Activated CD8-positive, alpha-beta memory T cell treated with anti-CD3 and anti-CD28 coated beads, Interleukin-2, amount 10 ng/mL, durations not matched to agents 7 days and 5 days (primary cell): Measurements from ENCODE around the gene FASTKD1. TPM values are rescaled to one million over a fixed set of nuclear protein-coding genes. Genes with fewer than 3 reads are reported as not detected.
"Not testable (repeated sequence)": the region's sequence is repeated elsewhere in the genome, so short reads cannot be mapped to it uniquely, and the experiment has no call there.

ENCODE experiments used
- ATAC-seq: fragments of 150-1000 bp; cut with Tn5 transposase; one replicate; pipeline ENCODE4 v1.10.0; 2021; ENCODE audit warnings: moderate library complexity
- CTCF ChIA-PET: fragments of 350-600 bp; sonication (Branson Sonifier 250); formaldehyde crosslinking; loops from one replicate; lab custom pipeline; 2021; ENCODE audit warnings: antibody characterized with exemption; lab: Charles Lee
- DNase-seq: peaks from one replicate; pipeline ENCODE4 v3.0.0-alpha.2; 2020
- H3K27ac Mint-ChIP-seq: one replicate; pipeline ENCODE4 v1.8.0; 2021; ENCODE audit warnings: mild to moderate bottlenecking, mixed read lengths
- H3K27me3 Mint-ChIP-seq: one replicate; pipeline ENCODE4 v1.8.0; 2021; ENCODE audit warnings: mixed read lengths
- H3K36me3 Mint-ChIP-seq: one replicate; pipeline ENCODE4 v1.8.0; 2021; ENCODE audit warnings: mild to moderate bottlenecking, mixed read lengths
- H3K4me1 Mint-ChIP-seq: one replicate; pipeline ENCODE4 v1.8.0; 2021; ENCODE audit warnings: mixed read lengths
- H3K4me3 Mint-ChIP-seq: one replicate; pipeline ENCODE4 v1.8.0; 2021; ENCODE audit warnings: mild to moderate bottlenecking, moderate library complexity, mixed read lengths
- H3K9me3 Mint-ChIP-seq: one replicate; pipeline ENCODE4 v1.8.0; 2022; ENCODE audit warnings: low read depth, mixed read lengths
- total RNA-seq, 2 experiments: library from RNA; stranded (reverse); gene quantifications; one replicate each; pipeline ENCODE4 v1.2.3, GENCODE V29; 2021

The FASTKD1 gene
- total RNA-seq, 2 experiments from 2014 or later = 45.2 to 48.9 TPM

DNA sequence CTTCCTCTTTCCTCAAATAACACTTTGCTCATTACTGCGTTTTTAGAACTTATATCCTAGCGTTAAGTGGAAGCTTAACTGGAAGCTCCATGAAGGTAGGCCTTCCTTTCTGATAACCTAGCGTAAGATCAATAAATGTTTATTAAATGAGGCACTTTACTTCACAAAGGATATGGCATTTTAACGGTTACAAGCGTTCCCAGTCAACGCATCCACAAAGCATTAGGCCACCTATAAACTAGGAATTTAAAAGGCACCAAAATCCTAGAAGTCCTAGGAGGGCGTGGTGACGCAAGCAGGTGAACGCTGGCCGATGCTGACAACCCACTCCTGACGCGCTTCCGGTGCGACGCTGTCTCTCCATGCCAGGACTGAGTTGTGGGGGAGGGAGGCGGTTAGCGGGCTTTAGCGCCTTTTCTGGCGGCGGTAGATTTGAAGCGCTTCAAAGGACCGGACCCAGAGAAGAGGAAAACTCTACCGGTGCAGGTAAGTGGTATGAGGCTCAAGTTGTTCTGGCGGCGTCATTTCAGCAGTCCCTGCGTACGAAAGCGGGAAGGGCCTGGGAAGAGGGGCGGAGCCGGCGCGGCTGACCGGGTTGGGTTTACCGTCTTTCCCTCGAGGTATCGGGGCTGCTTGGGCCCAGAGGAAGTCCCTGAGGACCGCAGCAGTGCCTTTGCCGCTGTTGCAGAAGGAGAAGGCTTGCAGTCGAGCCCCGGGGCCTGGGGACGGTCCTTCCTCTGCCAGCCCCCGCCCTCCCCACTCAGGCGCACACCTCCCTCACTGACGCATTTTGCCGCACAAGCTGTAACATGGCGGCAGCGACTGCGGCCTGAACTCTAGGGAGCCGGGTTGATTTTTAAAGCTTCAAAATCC is 10.6 kb upstream of the FASTKD1 start, which contains the start of gene PPIG:
Gene PPIG (plus strand): TSS at position 347 of the 873 bp plus-strand sequence. CDS start 19,691 bp downstream, outside the sequence.
- ATAC-seq (peak; percentile 94), DNase-seq (peak; percentile 93)
- no peaks in the 10 kb centered on the region for H3K27me3 Mint-ChIP-seq
- CTCF ChIA-PET = interaction anchor here (1.0 to 2.3 kb wide), 2 partner anchors 11 to 55 kb away, joined by 3 to 13 read pairs; partner anchors contain the start of gene FASTKD1
- peaks cover 32% of the 10 kb centered on the region for H3K4me1 Mint-ChIP-seq
- peak within 1 kb of the TSS; percentile 100 for H3K27ac Mint-ChIP-seq
- H3K9me3 Mint-ChIP-seq = peaks cover 8% of the 10 kb centered on the region
- H3K36me3 Mint-ChIP-seq = peaks cover 27% of the 10 kb centered on the region
- peak within 1 kb of the TSS; percentile 100 for H3K4me3 Mint-ChIP-seq

DNA sequence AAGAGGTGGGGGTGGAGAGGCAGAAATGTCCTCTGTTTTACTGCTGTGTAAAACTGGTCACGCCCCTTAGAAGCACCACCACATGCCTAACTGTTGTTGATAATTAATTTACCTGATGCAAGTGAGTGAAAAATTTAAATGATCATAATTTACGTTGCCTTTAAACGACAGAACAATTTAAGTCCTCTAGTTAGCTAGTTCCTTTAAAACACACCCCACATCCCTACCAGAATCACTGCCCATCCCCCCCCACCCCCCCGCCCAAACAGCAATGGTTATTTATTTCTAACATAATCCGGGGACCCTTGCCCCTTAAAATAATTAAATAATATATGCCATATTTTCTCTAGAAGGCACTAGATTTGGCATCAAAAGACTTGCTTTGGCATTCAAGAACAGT is 9.9 kb upstream of the FASTKD1 start:
- Mint-ChIP-seq H3K4me3 (no peak overlapping the region), H3K27me3 (no peaks in the 10 kb centered on the region), H3K27ac (peak overlapping the region; percentile 100), H3K36me3 (peaks cover 23% of the 10 kb centered on the region), H3K9me3 (peaks cover 8% of the 10 kb centered on the region), H3K4me1 (peaks cover 28% of the 10 kb centered on the region)
- DNase-seq = no peak
- ATAC-seq = no peak
- CTCF ChIA-PET = interaction anchor here (2.3 kb wide), 1 partner anchor 10 kb away, joined by 13 read pairs; the partner anchor contains the start of gene FASTKD1

DNA sequence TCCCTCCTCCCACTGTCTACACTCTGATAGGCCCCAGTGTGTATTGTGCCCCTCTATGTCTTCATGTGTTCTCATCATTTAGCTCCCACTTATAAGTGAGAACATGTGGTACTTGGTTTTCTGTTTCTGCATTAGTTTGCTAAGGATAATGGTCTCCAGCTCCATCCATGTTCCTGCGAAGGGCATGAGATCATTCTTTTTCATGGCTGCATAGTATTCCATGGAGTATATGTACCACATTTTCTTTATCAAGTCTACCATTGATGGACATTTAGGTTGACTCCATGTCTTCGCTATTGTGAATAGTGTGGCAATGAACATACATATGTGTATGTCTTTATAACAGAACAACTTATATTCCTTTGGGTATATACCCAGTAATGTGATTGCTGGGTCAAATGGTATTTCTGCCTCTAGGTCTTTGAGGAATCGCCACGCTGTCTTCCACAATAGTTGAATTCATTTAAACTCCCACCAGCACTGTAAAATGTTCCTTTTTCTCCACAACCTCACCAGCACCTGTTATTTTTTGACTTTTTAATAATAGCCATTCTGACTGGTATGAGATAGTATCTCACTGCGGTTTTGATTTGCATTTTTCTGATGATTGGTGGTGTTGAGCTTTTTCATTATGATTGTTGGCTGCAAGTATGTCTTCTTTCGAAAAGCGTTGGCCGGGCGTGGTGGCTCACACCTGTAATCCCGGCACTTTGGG is 9.0 kb upstream of the FASTKD1 start:
- CTCF ChIA-PET = interaction anchor here (0.8 kb wide), 1 partner anchor 9 kb away, joined by 3 read pairs; no protein-coding TSS in a partner anchor
- H3K4me3 Mint-ChIP-seq, H3K9me3 Mint-ChIP-seq, DNase-seq, ATAC-seq, H3K27me3 Mint-ChIP-seq: not testable (repeated sequence)
- Mint-ChIP-seq H3K27ac (peak overlapping the region; percentile 40), H3K36me3 (peaks cover 21% of the 10 kb centered on the region), H3K4me1 (peaks cover 26% of the 10 kb centered on the region)

DNA sequence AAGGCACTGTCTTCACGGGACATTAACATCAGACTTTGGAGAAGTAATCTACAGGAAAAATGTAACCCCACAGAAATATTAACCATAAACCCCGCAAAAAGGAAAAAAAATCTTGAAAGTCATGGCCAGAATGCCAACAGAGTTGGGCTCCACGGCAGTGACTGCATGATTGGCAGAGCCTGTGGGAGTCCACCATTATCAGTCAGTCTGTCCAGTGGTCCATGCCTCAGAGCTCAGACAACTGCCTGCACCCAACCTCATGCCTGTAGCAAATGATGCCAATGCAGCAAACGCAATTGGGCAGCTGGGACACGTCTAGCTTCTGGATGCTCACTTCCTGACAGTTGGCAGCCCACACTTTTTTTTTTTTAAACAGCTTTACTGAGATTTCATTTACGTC is 5.4 kb upstream of the FASTKD1 start:
- CTCF ChIA-PET = no interaction called here
- Mint-ChIP-seq H3K27ac (no peak overlapping the region), H3K36me3 (peaks cover 14% of the 10 kb centered on the region), H3K27me3 (no peaks in the 10 kb centered on the region), H3K4me3 (no peak overlapping the region), H3K9me3 (peaks cover 8% of the 10 kb centered on the region), H3K4me1 (peaks cover 4% of the 10 kb centered on the region)
- DNase-seq = no peak
- ATAC-seq = no peak

GRCh38 chr2:169575264-169575663 is 1.6 kb upstream of the FASTKD1 start:
- H3K4me3 Mint-ChIP-seq, H3K9me3 Mint-ChIP-seq, H3K36me3 Mint-ChIP-seq, H3K27me3 Mint-ChIP-seq, ATAC-seq, H3K27ac Mint-ChIP-seq, DNase-seq, CTCF ChIA-PET: not testable (repeated sequence)
- H3K4me1 Mint-ChIP-seq = peaks cover 20% of the 10 kb centered on the region

DNA sequence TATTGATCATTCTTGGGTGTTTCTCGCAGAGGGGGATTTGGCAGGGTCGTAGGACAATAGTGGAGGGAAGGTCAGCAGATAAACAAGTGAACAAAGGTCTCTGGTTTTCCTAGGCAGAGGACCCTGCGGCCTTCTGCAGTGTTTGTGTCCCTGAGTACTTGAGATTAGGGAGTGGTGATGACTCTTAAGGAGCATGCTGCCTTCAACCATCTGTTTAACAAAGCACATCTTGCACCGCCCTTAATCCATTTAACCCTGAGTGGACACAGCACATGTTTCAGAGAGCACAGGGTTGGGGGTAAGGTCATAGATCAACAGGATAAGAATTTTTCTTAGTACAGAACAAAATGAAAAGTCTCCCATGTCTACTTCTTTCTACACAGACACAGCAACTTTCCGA is 874 bp upstream of the FASTKD1 start:
- H3K27me3 Mint-ChIP-seq, ATAC-seq, CTCF ChIA-PET, H3K4me3 Mint-ChIP-seq, H3K27ac Mint-ChIP-seq, H3K9me3 Mint-ChIP-seq, H3K36me3 Mint-ChIP-seq, DNase-seq: not testable (repeated sequence)
- H3K4me1 Mint-ChIP-seq = peaks cover 26% of the 10 kb centered on the region

DNA sequence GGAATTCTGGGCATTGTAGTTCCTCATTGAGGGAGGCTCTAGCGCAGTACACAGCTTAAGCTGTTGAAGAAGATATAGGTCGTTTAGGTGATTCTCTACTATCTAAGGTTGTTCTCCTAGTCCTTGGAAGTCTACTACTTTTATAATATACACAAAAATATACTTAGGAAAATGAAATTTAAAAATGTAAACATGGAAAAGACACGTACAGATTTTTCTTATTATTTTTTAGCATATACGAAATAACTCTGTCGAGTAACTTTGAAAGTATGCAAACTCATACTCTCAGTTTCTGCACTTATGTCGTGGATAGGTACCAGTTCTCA is 272 bp upstream of the FASTKD1 start:
- ATAC-seq (no peak), DNase-seq (no peak)
- Mint-ChIP-seq H3K4me3 (peak overlapping the region; percentile 92), H3K27me3 (no peaks in the 10 kb centered on the region), H3K4me1 (peaks cover 29% of the 10 kb centered on the region), H3K27ac (peak overlapping the region; percentile 83), H3K36me3 (peaks cover 14% of the 10 kb centered on the region), H3K9me3 (no peaks in the 10 kb centered on the region)
- CTCF ChIA-PET = interaction anchor here (0.8 to 2.6 kb wide), 2 partner anchors 10 to 46 kb away, joined by 3 to 13 read pairs; partner anchors contain the start of gene PPIG

GRCh38 chr2:169572821-169573159 is 875 bp downstream of the FASTKD1 start:
- H3K36me3 Mint-ChIP-seq = peaks cover 14% of the 10 kb centered on the region
- H3K27me3 Mint-ChIP-seq = no peaks in the 10 kb centered on the region
- H3K4me1 Mint-ChIP-seq = peaks cover 29% of the 10 kb centered on the region
- H3K4me3 Mint-ChIP-seq = peak overlapping the region; percentile 92
- DNase-seq (no peak), ATAC-seq (no peak)
- H3K9me3 Mint-ChIP-seq = no peaks in the 10 kb centered on the region
- peak overlapping the region; percentile 83 for H3K27ac Mint-ChIP-seq
- CTCF ChIA-PET = interaction anchor here (0.8 to 2.6 kb wide), 4 partner anchors 10 to 120 kb away, joined by 3 to 13 read pairs (median 4); partner anchors contain the start of gene PPIG

DNA sequence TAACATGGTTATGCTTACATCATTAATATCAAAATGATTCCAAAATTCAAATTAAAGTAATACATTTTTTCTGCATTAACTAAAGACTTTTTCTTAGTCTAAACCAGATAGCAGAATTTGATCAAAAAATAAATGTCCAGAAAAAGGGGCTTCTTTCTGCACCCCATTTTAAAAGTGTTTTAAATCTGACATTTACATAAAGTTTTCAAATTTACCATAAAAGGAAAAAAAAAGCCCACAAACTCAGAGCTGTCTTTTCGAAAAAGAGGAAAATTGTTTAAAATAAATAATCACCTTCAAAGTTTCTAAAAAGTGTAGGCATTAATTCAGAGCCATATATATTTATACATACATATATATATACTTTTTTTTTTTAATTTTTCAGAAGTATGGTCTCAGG is 1.5 kb downstream of the FASTKD1 start:
- CTCF ChIA-PET = interaction anchor here (2.6 kb wide), 1 partner anchor 12 kb away, joined by 13 read pairs; the partner anchor contains the start of gene PPIG
- no peak overlapping the region for H3K27ac Mint-ChIP-seq
- ATAC-seq (no peak), DNase-seq (no peak)
- H3K36me3 Mint-ChIP-seq = peaks cover 18% of the 10 kb centered on the region
- H3K4me3 Mint-ChIP-seq = no peak overlapping the region
- H3K4me1 Mint-ChIP-seq = peaks cover 29% of the 10 kb centered on the region
- no peaks in the 10 kb centered on the region for H3K27me3 Mint-ChIP-seq
- no peaks in the 10 kb centered on the region for H3K9me3 Mint-ChIP-seq

- H3K9me3 Mint-ChIP-seq = no peaks in the 10 kb centered on the region
- CTCF ChIA-PET = interaction anchor here (0.8 to 2.6 kb wide), 2 partner anchors 9 to 13 kb away, joined by 3 to 13 read pairs; partner anchors contain the start of gene PPIG
- H3K27me3 Mint-ChIP-seq = no peaks in the 10 kb centered on the region
- no peak overlapping the region for H3K4me3 Mint-ChIP-seq
- peaks cover 29% of the 10 kb centered on the region for H3K4me1 Mint-ChIP-seq
- H3K27ac Mint-ChIP-seq = no peak overlapping the region
- no peak for DNase-seq
- H3K36me3 Mint-ChIP-seq = peaks cover 18% of the 10 kb centered on the region
- ATAC-seq = no peak
Measured at GRCh38 chr2:169571571-169571970, 2.1 kb downstream of the FASTKD1 start.

DNA sequence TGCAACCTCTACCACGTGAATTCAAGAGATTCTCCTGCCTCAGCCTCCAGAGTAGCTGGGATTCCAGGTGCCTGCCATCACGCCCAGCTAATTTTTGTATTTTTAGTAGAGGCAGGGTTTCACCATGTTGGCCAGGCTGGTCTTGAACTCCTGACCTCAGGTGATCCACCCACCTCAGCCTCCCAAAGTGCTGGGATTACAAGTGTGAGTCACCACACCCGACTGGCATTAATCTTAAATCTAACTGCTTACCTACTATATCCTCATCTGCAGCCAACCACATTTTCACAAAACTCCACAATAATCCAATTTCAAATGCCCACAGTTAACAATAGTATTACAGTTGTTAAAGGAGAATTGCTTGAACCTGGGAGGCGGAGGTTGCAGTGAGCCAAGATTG is 2.9 kb downstream of the FASTKD1 start:
- Mint-ChIP-seq H3K4me1 (peaks cover 29% of the 10 kb centered on the region), H3K36me3 (peaks cover 21% of the 10 kb centered on the region)
- H3K27ac Mint-ChIP-seq, H3K4me3 Mint-ChIP-seq, CTCF ChIA-PET, H3K9me3 Mint-ChIP-seq, DNase-seq, H3K27me3 Mint-ChIP-seq, ATAC-seq: not testable (repeated sequence)

GRCh38 chr2:169569948-169570347 is 3.7 kb downstream of the FASTKD1 start:
- H3K4me1 Mint-ChIP-seq = peaks cover 29% of the 10 kb centered on the region
- CTCF ChIA-PET = no interaction called here
- peaks cover 2% of the 10 kb centered on the region for H3K9me3 Mint-ChIP-seq
- no peak overlapping the region for H3K27ac Mint-ChIP-seq
- no peak overlapping the region for H3K4me3 Mint-ChIP-seq
- ATAC-seq (no peak), DNase-seq (no peak)
- no peaks in the 10 kb centered on the region for H3K27me3 Mint-ChIP-seq
- H3K36me3 Mint-ChIP-seq = peaks cover 26% of the 10 kb centered on the region

DNA sequence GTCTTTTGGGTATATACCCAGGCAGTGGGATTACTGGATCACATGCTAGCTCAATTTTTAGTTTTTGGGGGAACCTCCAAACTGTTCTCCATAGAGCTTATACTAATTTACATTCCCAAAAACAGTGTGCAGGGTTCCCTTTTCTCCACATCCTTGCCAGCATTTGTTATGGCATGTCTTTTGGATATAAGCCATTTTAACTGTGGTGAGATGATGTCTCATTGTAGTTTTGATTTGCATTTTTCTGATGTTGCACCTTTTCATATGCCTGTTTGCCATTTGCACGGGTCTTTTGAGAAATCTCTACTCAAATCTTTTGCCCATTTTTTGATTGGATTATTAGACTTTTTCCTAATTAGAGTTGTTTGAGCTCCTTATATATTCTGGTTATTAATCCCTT is 8.0 kb downstream of the FASTKD1 start:
- no peak overlapping the region for H3K27ac Mint-ChIP-seq
- H3K27me3 Mint-ChIP-seq = no peaks in the 10 kb centered on the region
- H3K36me3 Mint-ChIP-seq = peaks cover 41% of the 10 kb centered on the region
- peaks cover 2% of the 10 kb centered on the region for H3K9me3 Mint-ChIP-seq
- H3K4me1 Mint-ChIP-seq = peaks cover 13% of the 10 kb centered on the region
- H3K4me3 Mint-ChIP-seq = no peak overlapping the region
- DNase-seq (no peak), ATAC-seq (no peak)
- CTCF ChIA-PET = interaction anchor here (0.9 kb wide), 1 partner anchor 96 kb away, joined by 3 read pairs; no protein-coding TSS in a partner anchor
